Fibroblast of skin of left quadriceps (primary cell): Measurements from ENCODE around the gene BAIAP3.

Source experiments
- DNase-seq, 2 experiments: peaks; one replicate each; pipeline ENCODE4 v3.0.0-alpha.2; 2013; ENCODE audit warnings: low read depth in 2 of 2

The BAIAP3 gene

GRCh38 chr16:1392826-1393225 lies 59.4 kb downstream of the BAIAP3 start:
- DNase-seq: no peak

GRCh38 chr16:1393613-1394176 lies 60.2 kb downstream of the BAIAP3 start:
- DNase-seq: no peak

GRCh38 chr16:1394367-1394951 lies 61.0 kb downstream of the BAIAP3 start:
- no peak for DNase-seq

- no peak for DNase-seq
These were observed 62.1 kb downstream of the BAIAP3 start for GRCh38 chr16:1395444-1396031.

GRCh38 chr16:1397779-1398178 lies 64.3 kb downstream of the BAIAP3 start:
- DNase-seq: no peak

- DNase-seq: no peak
These were observed 64.9 kb downstream of the BAIAP3 start for GRCh38 chr16:1398351-1398750.
